BLaER1 treated with 17β-estradiol and CSF1 and Interleukin-3, amounts not matched to agents 10 nM and 100 nM (cell line): ENCODE results near the gene AFG1L.
"Not testable (repeated sequence)": the region's sequence is repeated elsewhere in the genome, so short reads cannot be mapped to it uniquely, and the experiment has no call there.

ENCODE experiments used
- H3K27ac ChIP-seq, 11 experiments: shearing (Covaris generic); formaldehyde crosslinking; 2 replicates each; pipeline ENCODE4 v1.8.1; 2022
- H3K27me3 ChIP-seq, 11 experiments: shearing (Covaris generic); formaldehyde crosslinking; 2 replicates each; pipeline ENCODE4 v1.8.1; 2022
- H3K36me3 ChIP-seq, 11 experiments: shearing (Covaris generic); formaldehyde crosslinking; 2 replicates each; pipeline ENCODE4 v1.8.1; 2022
- H3K4me1 ChIP-seq, 10 experiments: shearing (Covaris generic); formaldehyde crosslinking; 2 replicates each; pipeline ENCODE4 v1.8.1; 2022
- H3K4me2 ChIP-seq, 11 experiments: shearing (Covaris generic); formaldehyde crosslinking; 2 replicates each; pipeline ENCODE4 v1.8.1; 2022
- H3K4me3 ChIP-seq, 10 experiments: shearing (Covaris generic); formaldehyde crosslinking; 2 replicates each; pipeline ENCODE4 v1.8.1; 2022
- H3K9ac ChIP-seq, 11 experiments: shearing (Covaris generic); formaldehyde crosslinking; 2 replicates each; pipeline ENCODE4 v1.8.1; 2022
- H3K9me3 ChIP-seq, 11 experiments: shearing (Covaris generic); formaldehyde crosslinking; replicated peaks in 1 of 11; 2 replicates each; pipeline ENCODE4 v1.8.1; 2022
- H4K20me1 ChIP-seq, 11 experiments: shearing (Covaris generic); formaldehyde crosslinking; 2 replicates each; pipeline ENCODE4 v1.8.1; 2022
- Cebpa-rat ChIP-seq, 11 experiments: shearing (Covaris generic); IDR thresholded peaks; 2 replicates each; pipeline ENCODE4 v1.8.1; 2022

Gene AFG1L

DNA sequence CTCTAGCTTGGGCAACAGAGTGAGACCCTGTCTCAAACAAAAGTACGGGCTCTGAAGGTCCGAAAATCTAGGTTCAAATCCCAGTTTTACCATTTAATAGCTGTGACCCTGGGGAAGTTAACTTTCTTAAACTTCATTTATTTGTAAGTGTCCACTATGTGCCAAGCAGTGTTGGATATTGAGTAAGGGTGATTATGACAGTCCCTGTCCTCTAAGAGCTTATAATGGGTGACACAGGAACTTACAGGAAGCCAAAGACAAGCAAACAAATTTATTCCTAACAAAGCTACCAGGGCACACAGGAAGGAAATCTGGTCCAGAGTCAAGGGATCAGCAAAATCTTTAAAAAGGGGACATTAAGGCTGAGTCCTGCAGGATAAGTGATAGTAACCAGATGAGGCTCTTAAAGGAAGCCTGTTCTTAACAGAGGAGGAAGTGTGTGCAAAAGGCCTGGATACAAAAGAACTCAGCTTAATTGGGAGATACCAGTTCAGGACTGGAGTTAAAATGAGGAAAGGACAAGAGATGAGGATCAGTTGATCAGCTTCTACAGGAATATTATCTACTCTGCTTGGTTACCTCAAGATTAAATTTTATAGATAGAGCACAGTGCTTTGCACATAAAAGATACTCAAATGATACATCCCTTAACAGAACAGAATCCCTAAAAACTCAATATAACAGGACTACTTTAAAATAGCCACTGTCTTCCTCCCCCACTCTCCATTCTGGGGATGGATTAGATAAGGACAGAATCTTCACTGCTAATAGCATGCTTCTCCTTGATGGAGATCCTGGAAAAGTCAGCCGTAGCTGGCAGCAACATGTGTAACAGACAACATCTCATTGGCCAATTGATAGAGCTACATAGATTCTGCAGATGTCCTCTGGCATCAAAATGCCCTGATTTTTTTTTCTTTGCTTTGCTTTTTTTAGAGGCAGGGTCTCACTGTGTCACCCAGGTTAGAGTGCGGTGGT lies 40.1 kb upstream of the AFG1L start:
- TF ChIP-seq Cebpa-rat (IDR thresholded peaks at IDR 0.05) = no peak
- peaks cover 27 to 82% (median 53%) of the 10 kb centered on the region in 11 experiments; a peak in 21 of 22 replicates for H3K36me3 ChIP-seq
- H3K4me3 ChIP-seq = no peak overlapping the region
- no peaks in the 10 kb centered on the region for H3K27me3 ChIP-seq
- peaks cover 44 to 98% (median 96%) of the 10 kb centered on the region in 11 experiments; a peak in 21 of 22 replicates for H4K20me1 ChIP-seq
- H3K9ac ChIP-seq = peak overlapping the region in 1 of 11 experiments; percentile 37; a peak in 1 of 22 replicates
- H3K27ac ChIP-seq = no peak overlapping the region
- H3K4me2 ChIP-seq = peak overlapping the region in 5 of 11 experiments; percentile 2 to 93 (median 51); a peak in 7 of 22 replicates
- no peaks in the 10 kb centered on the region for H3K9me3 ChIP-seq
- peaks cover 17 to 93% (median 30%) of the 10 kb centered on the region in 10 experiments for H3K4me1 ChIP-seq

DNA sequence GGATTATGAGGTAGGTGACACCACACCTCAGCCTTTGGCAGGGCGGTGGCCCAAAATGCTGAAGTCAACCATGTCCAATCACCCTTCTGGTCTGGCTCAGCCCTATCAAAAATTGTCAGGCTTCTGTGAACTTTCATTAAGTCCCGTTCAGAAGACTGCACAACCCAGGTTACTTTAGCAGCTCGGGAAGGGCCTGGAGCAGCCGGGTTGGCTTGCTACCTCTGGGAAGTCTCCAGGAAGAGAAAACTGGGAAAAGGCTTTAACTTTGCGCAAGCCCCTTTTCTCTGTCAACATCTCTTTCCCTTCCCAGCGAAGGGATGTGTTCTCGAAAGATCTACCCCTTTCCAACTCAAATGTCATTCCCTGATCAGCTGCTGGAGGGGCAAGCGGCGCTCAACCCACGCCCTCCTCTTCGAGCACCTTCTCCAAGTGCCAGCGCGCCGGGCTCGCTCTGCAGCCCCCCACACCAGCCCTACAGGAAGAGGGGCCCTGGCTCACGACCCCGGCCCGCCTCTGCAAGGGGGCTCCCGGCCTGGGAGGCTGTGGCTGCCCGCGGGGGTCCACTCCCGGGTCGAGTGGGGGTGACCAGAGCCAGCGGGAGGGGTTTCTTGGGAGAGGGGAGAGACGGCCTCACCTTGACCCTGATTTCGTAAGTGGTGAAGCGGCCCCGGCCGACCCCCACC lies 34.6 kb upstream of the AFG1L start:
- peaks cover 9 to 32% (median 25%) of the 10 kb centered on the region in 11 experiments; a peak in 19 of 22 replicates for H3K36me3 ChIP-seq
- H3K9ac ChIP-seq = peak overlapping the region; percentile 86 to 96 (median 90)
- peak overlapping the region; percentile 85 to 99 (median 93) for H3K4me3 ChIP-seq
- no peaks in the 10 kb centered on the region for H3K27me3 ChIP-seq
- H4K20me1 ChIP-seq = peaks cover 14 to 47% (median 41%) of the 10 kb centered on the region in 11 experiments; a peak in 20 of 22 replicates
- no peak for TF ChIP-seq Cebpa-rat (IDR thresholded peaks at IDR 0.05)
- peak overlapping the region; percentile 80 to 98 (median 92) for H3K4me2 ChIP-seq
- peak overlapping the region; percentile 83 to 93 (median 89) for H3K27ac ChIP-seq
- H3K4me1 ChIP-seq = peaks cover 18 to 52% (median 29%) of the 10 kb centered on the region in 10 experiments
- H3K9me3 ChIP-seq = no peaks in the 10 kb centered on the region

DNA sequence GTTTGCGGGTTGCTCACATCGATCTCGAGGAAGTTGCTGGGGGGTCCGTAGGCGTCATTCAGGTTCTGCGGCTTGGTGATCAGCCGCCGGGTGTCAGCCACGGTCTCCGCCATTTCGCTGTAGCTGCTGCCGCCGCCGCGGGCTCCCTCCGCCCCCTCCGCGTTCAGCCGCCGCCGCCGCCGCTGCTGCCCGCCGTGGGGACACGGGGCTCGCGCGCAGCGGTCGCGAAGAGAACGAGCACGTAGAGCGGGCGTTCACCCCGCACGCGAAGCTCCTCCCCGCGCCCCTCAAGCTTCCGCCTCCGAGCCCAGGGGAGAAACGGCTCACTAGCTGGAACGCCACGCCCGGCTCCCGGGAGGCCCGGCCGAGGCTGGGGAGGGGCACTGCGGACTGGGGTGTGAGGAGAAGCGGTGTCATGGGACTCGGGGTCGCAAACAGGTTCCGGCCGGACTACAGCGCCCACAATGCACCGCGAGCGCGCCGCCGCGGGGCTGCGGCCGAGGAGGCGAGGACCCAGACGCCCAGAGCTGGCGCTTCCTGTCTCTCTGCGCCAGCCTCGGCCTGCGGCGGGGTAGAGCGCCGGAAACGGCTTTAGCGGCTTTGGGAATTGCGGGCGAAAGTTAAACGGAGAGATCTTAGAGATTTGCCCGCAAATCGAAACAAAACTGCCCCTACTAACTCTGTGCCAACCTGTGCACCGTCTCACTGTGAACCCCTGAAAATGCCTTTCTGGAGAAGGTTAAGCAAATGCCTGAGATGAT lies 33.9 kb upstream of the AFG1L start, which contains the start of gene SNX3:
Gene SNX3, minus strand, starts transcription at position 232 of the 761 bp plus-strand sequence. Its CDS starts 119 bp downstream, at position 113.
- peak within 1 kb of the TSS; percentile 83 to 93 (median 89) for H3K27ac ChIP-seq
- no peaks in the 10 kb centered on the region for H3K9me3 ChIP-seq
- peak within 1 kb of the TSS; percentile 85 to 99 (median 93) for H3K4me3 ChIP-seq
- TF ChIP-seq Cebpa-rat (IDR thresholded peaks at IDR 0.05) = no peak
- H3K9ac ChIP-seq = peak within 1 kb of the TSS; percentile 86 to 96 (median 90)
- peaks cover 4 to 24% (median 18%) of the 10 kb centered on the region in 11 experiments; a peak in 17 of 22 replicates for H3K36me3 ChIP-seq
- H3K4me1 ChIP-seq = peaks cover 18 to 44% (median 28%) of the 10 kb centered on the region in 10 experiments
- H4K20me1 ChIP-seq = peaks cover 9 to 40% (median 34%) of the 10 kb centered on the region in 11 experiments; a peak in 19 of 22 replicates
- H3K4me2 ChIP-seq = peak within 1 kb of the TSS; percentile 81 to 98 (median 92)
- no peaks in the 10 kb centered on the region for H3K27me3 ChIP-seq

DNA sequence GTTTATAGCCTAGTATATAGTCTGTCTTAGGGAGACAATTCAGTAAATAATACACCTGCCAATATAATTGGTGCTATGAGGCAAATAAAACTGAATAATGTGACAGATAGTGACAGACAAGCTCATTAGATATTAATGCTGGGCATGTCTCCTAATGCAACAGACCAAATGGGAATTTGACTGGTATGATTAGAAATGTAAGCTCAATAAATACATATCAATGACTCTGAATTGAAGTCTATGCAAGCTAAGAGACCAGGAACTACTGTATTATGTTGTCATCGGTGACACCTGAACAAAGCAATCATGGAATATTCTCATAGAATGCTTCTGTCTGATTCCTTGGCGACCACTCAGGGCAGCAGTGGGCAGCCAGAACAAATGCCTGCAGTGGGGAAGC lies 31.5 kb upstream of the AFG1L start:
- H3K4me1 ChIP-seq = peaks cover 16 to 27% (median 18%) of the 10 kb centered on the region in 10 experiments
- no peak overlapping the region for H3K27ac ChIP-seq
- no peaks in the 10 kb centered on the region for H3K9me3 ChIP-seq
- no peak overlapping the region for H3K4me3 ChIP-seq
- TF ChIP-seq Cebpa-rat (IDR thresholded peaks at IDR 0.05) = no peak
- H4K20me1 ChIP-seq = peaks cover 0 to 18% (median 10%) of the 10 kb centered on the region in 11 experiments; a peak in 16 of 22 replicates
- H3K4me2 ChIP-seq = no peak overlapping the region
- peaks cover 0 to 3% (median 0%) of the 10 kb centered on the region in 11 experiments; a peak in 1 of 22 replicates for H3K36me3 ChIP-seq
- no peaks in the 10 kb centered on the region for H3K27me3 ChIP-seq
- H3K9ac ChIP-seq = no peak overlapping the region

DNA sequence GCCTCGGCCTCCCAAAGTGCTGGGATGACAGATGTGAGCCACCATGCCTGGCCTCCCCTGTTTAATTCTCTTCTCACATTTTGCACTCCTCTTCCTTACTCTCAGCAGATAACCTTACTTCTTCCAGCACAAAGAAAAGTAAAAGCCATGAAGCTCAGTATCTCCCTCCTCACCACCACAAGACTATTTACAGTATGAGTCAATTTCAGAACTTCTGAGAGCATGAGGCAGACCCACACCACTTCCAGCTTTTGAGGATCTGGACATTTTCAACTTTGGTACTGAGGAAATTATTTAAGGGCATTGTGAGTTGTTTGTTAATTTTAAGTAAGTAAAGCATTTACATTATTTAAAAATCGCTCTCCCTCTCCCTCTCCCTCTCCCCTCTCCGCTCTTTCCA lies 26.0 kb upstream of the AFG1L start:
- H3K27me3 ChIP-seq = no peaks in the 10 kb centered on the region
- H3K4me3 ChIP-seq = no peak overlapping the region
- no peak for TF ChIP-seq Cebpa-rat (IDR thresholded peaks at IDR 0.05)
- H3K4me2 ChIP-seq = no peak overlapping the region
- no peaks in the 10 kb centered on the region for H3K9me3 ChIP-seq
- no peaks in the 10 kb centered on the region for H4K20me1 ChIP-seq
- H3K27ac ChIP-seq = no peak overlapping the region
- H3K36me3 ChIP-seq = no peaks in the 10 kb centered on the region
- no peaks in the 10 kb centered on the region for H3K4me1 ChIP-seq
- no peak overlapping the region for H3K9ac ChIP-seq

DNA sequence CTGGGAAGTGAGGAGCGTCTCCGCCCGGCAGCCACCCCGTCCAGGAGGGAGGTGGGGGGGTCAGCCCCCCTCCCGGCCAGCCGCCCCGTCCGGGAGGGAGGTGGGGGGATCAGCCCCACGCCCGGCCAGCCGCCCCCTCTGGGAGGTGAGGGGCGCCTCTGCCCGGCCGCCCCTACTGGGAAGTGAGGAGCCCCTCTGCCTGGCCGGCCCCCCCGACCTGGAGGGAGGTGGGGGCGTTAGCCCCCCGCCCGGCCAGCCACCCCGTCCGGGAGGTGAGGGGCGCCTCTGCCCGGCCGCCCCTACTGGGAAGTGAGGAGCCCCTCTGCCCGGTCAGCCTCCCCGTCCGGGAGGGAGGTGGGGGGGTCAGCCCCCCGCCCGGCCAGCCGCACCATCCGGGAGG lies 24.9 kb upstream of the AFG1L start:
- H3K27me3 ChIP-seq, H3K9me3 ChIP-seq, H4K20me1 ChIP-seq, H3K4me1 ChIP-seq, H3K36me3 ChIP-seq, H3K9ac ChIP-seq, H3K4me2 ChIP-seq, H3K27ac ChIP-seq, H3K4me3 ChIP-seq: not testable (repeated sequence)

DNA sequence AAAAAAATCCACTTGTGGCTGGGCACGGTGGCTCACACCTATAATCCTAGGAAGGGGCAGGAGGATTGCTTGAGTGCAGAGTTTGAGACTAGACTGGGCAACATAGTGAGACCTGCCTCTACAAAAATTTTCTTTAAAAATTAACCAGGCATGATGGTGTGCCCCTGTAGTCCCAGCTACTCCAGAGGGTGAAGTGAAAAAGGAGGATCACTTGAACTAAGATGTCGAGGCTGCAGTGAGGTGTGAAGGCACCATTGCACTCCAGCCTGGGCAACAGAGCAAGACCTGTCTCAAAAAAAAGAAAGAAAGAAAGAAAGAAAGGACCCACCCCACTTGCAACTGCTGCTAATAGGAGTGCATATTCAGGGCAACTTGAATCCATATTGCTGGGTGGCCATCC lies 20.3 kb upstream of the AFG1L start:
- TF ChIP-seq Cebpa-rat (IDR thresholded peaks at IDR 0.05) = no peak
- Histone ChIP-seq H3K27me3 (no peaks in the 10 kb centered on the region), H3K4me3 (no peak overlapping the region), H4K20me1 (no peaks in the 10 kb centered on the region), H3K4me2 (no peak overlapping the region), H3K9ac (no peak overlapping the region), H3K36me3 (no peaks in the 10 kb centered on the region), H3K9me3 (no peaks in the 10 kb centered on the region), H3K4me1 (no peaks in the 10 kb centered on the region), H3K27ac (no peak overlapping the region)

DNA sequence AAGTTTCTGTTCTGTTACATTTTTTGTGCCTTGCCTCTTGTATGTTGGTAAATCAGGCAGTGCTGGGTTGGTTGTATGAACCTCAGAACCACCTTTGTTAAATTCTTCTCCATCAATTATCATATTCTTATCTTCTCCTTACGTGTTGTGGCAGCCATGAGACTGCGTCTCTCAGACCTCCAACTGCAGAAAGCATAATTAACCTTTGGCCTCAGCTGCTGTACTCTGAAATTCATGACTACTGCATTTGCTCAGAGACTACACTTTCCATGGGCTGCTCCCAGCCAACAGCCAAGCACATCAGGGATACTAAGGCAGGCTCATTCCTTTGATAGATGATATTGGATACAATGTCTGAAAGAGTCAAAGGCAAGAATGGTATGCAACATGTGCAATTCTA lies 18.9 kb upstream of the AFG1L start:
- H4K20me1 ChIP-seq = no peaks in the 10 kb centered on the region
- H3K4me3 ChIP-seq = no peak overlapping the region
- H3K27me3 ChIP-seq = no peaks in the 10 kb centered on the region
- H3K36me3 ChIP-seq = no peaks in the 10 kb centered on the region
- no peak overlapping the region for H3K9ac ChIP-seq
- H3K27ac ChIP-seq = no peak overlapping the region
- H3K4me1 ChIP-seq = no peaks in the 10 kb centered on the region
- H3K4me2 ChIP-seq = no peak overlapping the region
- no peaks in the 10 kb centered on the region for H3K9me3 ChIP-seq
- no peak for TF ChIP-seq Cebpa-rat (IDR thresholded peaks at IDR 0.05)
